HG03039 (cell line): Measurements from ENCODE around the gene SOSTDC1.
"Not testable (repeated sequence)": the region's sequence is repeated elsewhere in the genome, so short reads cannot be mapped to it uniquely, and the experiment has no call there.

Experiments
- ATAC-seq: cut with Tn5 transposase; IDR thresholded peaks from one replicate; pipeline ENCODE4 v1.9.1; 2021; ENCODE audit warnings: mild to moderate bottlenecking, moderate library complexity; ENCODE audit not compliant: unreplicated experiment

Gene SOSTDC1, protein sequence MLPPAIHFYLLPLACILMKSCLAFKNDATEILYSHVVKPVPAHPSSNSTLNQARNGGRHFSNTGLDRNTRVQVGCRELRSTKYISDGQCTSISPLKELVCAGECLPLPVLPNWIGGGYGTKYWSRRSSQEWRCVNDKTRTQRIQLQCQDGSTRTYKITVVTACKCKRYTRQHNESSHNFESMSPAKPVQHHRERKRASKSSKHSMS

GRCh38 chr7:16465469-16466361, at the start of gene SOSTDC1:
SOSTDC1 (minus strand) TSS chr7:16465738; CDS start chr7:16465668, 70 bp downstream.
- no peak for ATAC-seq

DNA sequence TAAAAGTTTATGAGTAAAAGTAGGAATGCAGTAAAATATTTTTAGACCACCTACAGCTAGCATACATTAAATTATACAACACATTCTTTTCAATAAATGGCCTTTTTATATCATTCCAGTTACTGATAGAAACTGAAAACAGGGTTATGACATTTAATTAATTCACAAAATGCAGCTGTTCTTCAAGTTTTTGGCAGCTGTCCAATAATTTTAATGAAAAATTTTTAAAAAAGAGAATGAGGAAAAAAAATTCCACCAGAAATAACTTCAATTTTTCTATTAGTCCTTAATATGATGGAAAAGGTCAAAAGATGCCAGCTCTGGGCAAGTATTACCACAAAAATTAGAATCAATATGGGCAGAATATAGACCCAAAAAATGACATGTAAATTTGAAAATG, 49.2 kb upstream of the SOSTDC1 start:
- ATAC-seq, result no peak

- no peak for ATAC-seq
Measured at GRCh38 chr7:16514271-16514670, 48.7 kb upstream of the SOSTDC1 start.

GRCh38 chr7:16512097-16512496, 46.6 kb upstream of the SOSTDC1 start:
- ATAC-seq, result no peak

DNA sequence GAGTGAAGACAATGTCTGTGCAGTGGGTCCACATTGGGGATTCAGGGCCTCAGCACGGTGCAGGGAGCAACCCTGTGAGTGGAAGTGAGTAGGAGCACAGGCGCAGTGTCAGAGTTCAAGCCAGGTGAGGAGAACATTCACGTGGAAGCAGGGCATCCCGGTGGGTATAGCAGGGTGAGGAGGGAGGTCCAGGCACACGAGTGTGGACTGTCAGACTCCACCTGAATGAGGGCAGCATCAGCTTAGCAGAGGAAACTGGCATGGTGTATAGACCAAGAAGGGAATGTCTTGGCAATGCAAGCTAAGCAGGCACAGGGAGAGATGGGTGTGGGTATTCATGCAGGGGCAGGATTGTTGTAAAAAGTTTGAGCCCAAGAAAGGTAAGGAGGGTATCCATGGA, 45.8 kb upstream of the SOSTDC1 start:
- no peak for ATAC-seq

DNA sequence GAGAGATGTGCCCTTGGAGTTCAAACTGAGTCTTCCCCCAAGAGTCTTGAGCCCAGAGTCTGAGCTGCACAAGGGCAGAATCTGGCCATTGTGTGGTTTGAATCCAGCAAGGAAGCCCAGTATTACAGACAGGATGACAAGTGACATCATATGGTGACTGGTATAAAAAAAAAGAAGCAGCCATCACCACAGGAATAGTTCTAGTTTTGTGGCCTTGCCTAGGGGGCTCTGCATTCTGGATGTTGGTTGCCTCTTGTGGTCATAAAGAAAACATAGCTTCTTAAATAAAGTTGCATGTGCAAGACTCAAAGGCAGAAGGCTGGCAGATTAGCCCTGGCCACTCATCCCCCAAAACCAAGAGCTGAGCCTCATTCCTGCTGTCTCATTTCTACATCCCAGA, 44.3 kb upstream of the SOSTDC1 start:
- ATAC-seq, result no peak

DNA sequence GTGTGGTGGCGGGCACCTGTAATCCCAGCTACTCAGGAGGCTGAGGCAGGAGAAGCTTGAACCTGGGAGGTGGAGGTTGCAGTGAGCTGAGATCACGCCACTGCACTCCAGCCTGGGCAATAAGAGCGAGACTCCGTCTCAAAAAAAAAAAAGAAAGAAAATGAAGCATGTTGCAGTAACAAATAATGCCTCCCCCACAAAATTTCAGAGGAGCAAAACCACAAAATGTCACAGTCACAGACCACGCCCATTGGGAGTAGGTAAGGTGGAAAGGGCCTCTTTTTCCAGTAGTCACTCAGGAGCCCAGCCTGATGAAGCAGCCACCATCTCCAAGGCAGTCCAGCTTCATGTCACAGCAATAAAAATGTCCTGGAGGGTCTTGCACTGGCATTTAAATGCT, 40.9 kb upstream of the SOSTDC1 start:
- ATAC-seq, result not testable (repeated sequence)

- ATAC-seq, result no peak
Measured at GRCh38 chr7:16504019-16504418, 38.5 kb upstream of the SOSTDC1 start.

- no peak for ATAC-seq
Measured at GRCh38 chr7:16502303-16502702, 36.8 kb upstream of the SOSTDC1 start.

- no peak for ATAC-seq
Measured at GRCh38 chr7:16498122-16498521, 32.6 kb upstream of the SOSTDC1 start.

GRCh38 chr7:16494955-16495719, 29.6 kb upstream of the SOSTDC1 start:
- ATAC-seq, result no peak

- ATAC-seq, result no peak
Measured at GRCh38 chr7:16494551-16494950, 29.0 kb upstream of the SOSTDC1 start.

- ATAC-seq, result no peak
Measured at GRCh38 chr7:16493266-16493665, 27.7 kb upstream of the SOSTDC1 start.

GRCh38 chr7:16492513-16493062, 27.1 kb upstream of the SOSTDC1 start:
- ATAC-seq, result no peak

DNA sequence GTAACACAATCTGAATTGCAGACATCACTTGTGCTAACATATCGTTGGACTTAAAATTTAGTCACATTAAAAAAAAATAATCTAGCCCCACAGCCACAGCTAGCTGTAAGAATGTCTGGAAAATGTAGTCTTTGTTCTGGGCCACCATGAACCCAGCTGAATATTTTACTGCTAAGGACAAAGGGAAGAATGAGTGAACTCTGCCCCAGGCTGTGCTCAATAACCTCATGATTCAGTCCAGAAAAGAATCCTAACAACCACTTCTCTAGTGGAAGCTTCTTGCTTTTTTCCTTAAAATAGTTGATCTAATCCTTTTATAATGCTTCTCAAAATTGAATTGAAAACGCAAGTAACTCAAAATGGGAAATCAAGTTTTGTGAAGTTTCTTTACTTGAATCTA, 25.6 kb upstream of the SOSTDC1 start:
- ATAC-seq, result no peak

- no peak for ATAC-seq
Measured at GRCh38 chr7:16484453-16485158, 19.1 kb upstream of the SOSTDC1 start.

DNA sequence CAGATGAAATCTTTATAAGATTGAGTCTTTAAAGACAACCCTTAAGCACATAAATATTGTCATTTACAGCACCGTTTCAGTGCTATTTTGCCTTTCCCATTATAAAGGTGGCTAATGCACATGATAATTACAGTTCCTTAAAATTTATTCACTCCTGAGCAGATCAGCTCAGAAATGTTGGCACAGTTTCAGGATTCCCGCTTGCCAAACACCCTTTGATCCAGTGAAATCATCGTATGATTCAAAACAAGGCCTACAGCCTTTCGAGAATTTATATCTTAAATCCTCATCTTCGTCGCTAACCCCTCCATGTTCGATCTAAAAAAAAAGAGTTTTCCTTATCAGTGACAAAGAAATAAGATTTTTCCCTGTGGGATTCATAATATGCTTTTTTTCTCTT, 14.1 kb upstream of the SOSTDC1 start:
- no peak for ATAC-seq

- ATAC-seq, result no peak
Measured at GRCh38 chr7:16479161-16479560, 13.6 kb upstream of the SOSTDC1 start.

GRCh38 chr7:16471933-16472332, 6.4 kb upstream of the SOSTDC1 start:
- ATAC-seq, result no peak

DNA sequence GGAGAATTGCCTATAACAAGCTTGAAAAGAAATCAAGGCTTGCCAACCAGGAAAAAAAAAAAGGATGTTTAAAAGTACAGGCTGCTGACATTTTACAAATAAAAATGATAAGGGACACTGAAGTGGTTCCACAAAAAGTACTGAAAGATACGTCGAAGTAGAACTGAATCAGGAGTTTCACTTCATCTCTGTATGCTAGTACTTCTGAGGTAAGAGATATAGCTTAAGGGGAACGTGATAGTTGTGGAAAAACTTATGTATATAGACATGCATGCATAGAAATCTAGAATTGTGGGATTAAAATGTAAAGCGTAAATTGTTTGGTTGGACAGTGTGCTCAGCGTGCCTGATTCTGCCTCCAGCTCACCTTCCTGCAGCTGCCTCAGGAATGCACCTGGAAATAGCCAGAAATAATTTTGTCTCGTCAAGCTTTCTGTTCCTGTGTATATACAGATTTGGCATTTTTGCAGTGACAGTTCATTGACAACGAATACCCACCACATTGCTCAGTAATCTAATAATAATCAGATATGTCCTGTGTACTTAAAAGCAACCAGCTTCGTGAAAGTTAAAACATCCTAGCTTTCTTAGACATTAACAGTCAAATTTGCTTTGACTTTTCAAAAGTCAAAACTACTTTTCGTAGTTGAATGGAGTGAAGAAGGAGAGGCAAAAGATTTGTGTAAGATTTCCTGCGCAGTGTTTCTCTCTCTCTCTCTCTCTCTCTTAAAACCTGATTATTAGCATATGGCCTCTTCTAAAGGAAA, 1.4 kb downstream of the SOSTDC1 start:
- ATAC-seq, result no peak
